ENCODE measurements around the gene POMC. TPM values are rescaled to one million over a fixed set of nuclear protein-coding genes. Genes with fewer than 3 reads are reported as not detected.

The POMC gene
- polyA plus RNA-seq, 1 donor from 2014 or later, result not detected

- Histone ChIP-seq H3F3A (ENCODE audit: insufficient read depth, low read length, poor library complexity, severe bottlenecking) (no peaks in the 10 kb centered on the region), H3K4me3 (ENCODE audit: low read length) (no peak overlapping the region), H3K9ac (ENCODE audit: low read length) (peak overlapping the region; percentile 1), H3K27ac (ENCODE audit: low read length) (no peak overlapping the region), H4K20me1 (ENCODE audit: insufficient read depth) (no peaks in the 10 kb centered on the region), H3K79me2 (replicated peaks; ENCODE audit: insufficient read depth, low read length) (no peaks in the 10 kb centered on the region), H2AFZ (ENCODE audit: low read depth, low read length) (no peak overlapping the region), H3K9me3 (ENCODE audit: low read length) (no peaks in the 10 kb centered on the region), H3K9me2 (ENCODE audit: insufficient read depth, low read length) (no peaks in the 10 kb centered on the region), H3K4me2 (ENCODE audit: low read length) (no peak overlapping the region), H3K36me3 (ENCODE audit: insufficient read depth, low read length) (no peaks in the 10 kb centered on the region), H3K27me3 (ENCODE audit: insufficient read depth, low read depth, low read length) (no peaks in the 10 kb centered on the region)
- no peak for TF ChIP-seq RAD21 (conservative IDR thresholded peaks at IDR 0.05)
- no peak for TF ChIP-seq EP300 (conservative IDR thresholded peaks at IDR 0.05; ENCODE audit: poor library complexity, severe bottlenecking)
- TF ChIP-seq TAF1 (IDR thresholded peaks at IDR 0.05; ENCODE audit: low read depth), result no peak
- TF ChIP-seq SMC3 (conservative IDR thresholded peaks at IDR 0.05; ENCODE audit: poor library complexity), result no peak
- no peak for TF ChIP-seq MXI1 (conservative IDR thresholded peaks at IDR 0.05; ENCODE audit: poor library complexity, severe bottlenecking)
Measured at GRCh38 chr2:25132299-25132635, 36.1 kb downstream of the POMC start.

GRCh38 chr2:25131567-25132298 is 36.6 kb downstream of the POMC start:
- Histone ChIP-seq H2AFZ (ENCODE audit: low read depth, low read length) (no peak overlapping the region), H4K20me1 (ENCODE audit: insufficient read depth) (no peaks in the 10 kb centered on the region), H3K4me3 (ENCODE audit: low read length) (no peak overlapping the region)

More at GRCh38 chr2:25131567-25132298, 36.6 kb downstream of the POMC start:
- Histone ChIP-seq H3K36me3 (ENCODE audit: insufficient read depth, low read length) (no peaks in the 10 kb centered on the region), H3K9me2 (ENCODE audit: insufficient read depth, low read length) (no peaks in the 10 kb centered on the region), H3F3A (ENCODE audit: insufficient read depth, low read length, poor library complexity, severe bottlenecking) (no peaks in the 10 kb centered on the region), H3K9me3 (ENCODE audit: low read length) (no peaks in the 10 kb centered on the region), H3K79me2 (replicated peaks; ENCODE audit: insufficient read depth, low read length) (no peaks in the 10 kb centered on the region), H3K27me3 (ENCODE audit: insufficient read depth, low read depth, low read length) (no peaks in the 10 kb centered on the region), H3K9ac (ENCODE audit: low read length) (peak overlapping the region; percentile 1), H3K27ac (ENCODE audit: low read length) (no peak overlapping the region), H3K4me2 (ENCODE audit: low read length) (no peak overlapping the region)
- no peak for TF ChIP-seq POLR2AphosphoS5 (IDR thresholded peaks at IDR 0.05)
- no peak for TF ChIP-seq REST (IDR thresholded peaks at IDR 0.05; ENCODE audit: borderline replicate concordance)
- no peak for TF ChIP-seq CTCF (IDR thresholded peaks at IDR 0.05; ENCODE audit: poor library complexity, severe bottlenecking)
- TF ChIP-seq TAF1 (IDR thresholded peaks at IDR 0.05; ENCODE audit: low read depth), result no peak
- TF ChIP-seq EP300 (conservative IDR thresholded peaks at IDR 0.05; ENCODE audit: poor library complexity, severe bottlenecking), result no peak
- no peak for TF ChIP-seq EZH2 (IDR thresholded peaks at IDR 0.05; ENCODE audit: borderline replicate concordance, insufficient read depth, low read length, poor library complexity, severe bottlenecking)
- no peak for TF ChIP-seq RAD21 (conservative IDR thresholded peaks at IDR 0.05)
- TF ChIP-seq SMC3 (conservative IDR thresholded peaks at IDR 0.05; ENCODE audit: poor library complexity), result no peak
- no peak for TF ChIP-seq MXI1 (conservative IDR thresholded peaks at IDR 0.05; ENCODE audit: poor library complexity, severe bottlenecking)

Data from neural cell (in vitro differentiated cells).